Fibroblast of peridontal ligament (primary cell): ENCODE measurements around the gene HHAT.
A peak's percentile ranks its signal among the peaks of the same experiment; 100 is the strongest.
"Not testable (repeated sequence)": the region's sequence is repeated elsewhere in the genome, so short reads cannot be mapped to it uniquely, and the experiment has no call there.

Experiments
- DNase-seq: peaks from one replicate; pipeline ENCODE4 v3.0.0-alpha.2; 2010; ENCODE audit errors: extremely low read depth

HHAT gene

DNA sequence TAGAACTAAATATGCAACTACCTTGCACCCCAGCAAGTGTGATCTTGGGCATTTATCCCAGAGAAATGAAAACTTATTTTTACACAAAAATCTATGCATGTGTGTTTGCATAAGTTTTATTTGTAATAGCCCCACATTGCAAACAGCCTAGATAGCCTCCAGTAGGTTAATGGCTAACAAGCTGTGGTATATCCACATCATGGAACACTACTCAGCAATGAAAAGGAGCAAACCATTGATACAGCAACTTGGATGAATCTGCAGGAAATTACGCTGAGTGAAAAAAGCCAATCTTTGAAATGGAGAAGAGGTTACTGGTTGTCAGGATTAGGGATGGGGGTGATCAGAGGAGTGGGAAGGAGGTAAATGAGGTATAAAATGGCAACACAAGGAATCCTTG, 67.8 kb downstream of the HHAT start:
- no peak for DNase-seq

DNA sequence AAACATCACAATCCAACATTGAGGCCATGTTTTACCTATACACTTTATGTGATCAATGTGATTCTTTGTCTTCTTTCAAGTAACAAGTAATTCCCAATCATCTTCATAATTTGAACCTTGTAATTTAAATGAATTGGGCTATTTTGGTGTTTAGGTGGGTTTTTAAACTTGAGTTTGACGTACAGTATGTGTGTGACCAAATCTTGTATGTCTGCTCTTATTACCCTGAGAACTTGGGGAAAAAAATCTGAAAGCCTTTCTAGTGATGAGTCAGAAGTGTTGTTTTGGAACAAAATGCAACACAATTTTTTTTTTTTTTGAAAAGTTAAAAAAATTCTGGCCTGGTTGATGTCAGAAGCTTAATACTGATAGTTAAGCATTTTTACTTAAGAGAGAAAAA, 68.5 kb downstream of the HHAT start:
- peak; percentile 56 for DNase-seq

DNA sequence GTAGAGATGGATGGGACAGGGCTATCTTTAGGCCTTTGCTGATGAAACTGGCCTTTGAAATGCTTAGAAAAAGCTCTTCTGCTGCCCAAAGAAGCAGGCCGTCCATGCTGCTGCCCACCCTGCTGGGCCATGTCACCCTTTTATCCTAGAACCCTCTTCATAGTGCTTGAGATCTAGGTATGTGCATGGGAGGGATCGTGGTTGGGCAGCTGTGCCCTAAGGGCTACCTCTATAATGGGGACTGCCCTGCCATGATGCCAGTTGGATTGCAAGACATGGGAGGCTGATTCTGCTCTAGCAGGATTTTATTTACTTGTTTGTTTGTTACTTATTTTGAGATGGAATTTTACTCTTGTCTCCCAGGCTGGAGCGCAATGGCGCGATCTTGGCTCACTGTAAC, 69.0 kb downstream of the HHAT start:
- no peak for DNase-seq

DNA sequence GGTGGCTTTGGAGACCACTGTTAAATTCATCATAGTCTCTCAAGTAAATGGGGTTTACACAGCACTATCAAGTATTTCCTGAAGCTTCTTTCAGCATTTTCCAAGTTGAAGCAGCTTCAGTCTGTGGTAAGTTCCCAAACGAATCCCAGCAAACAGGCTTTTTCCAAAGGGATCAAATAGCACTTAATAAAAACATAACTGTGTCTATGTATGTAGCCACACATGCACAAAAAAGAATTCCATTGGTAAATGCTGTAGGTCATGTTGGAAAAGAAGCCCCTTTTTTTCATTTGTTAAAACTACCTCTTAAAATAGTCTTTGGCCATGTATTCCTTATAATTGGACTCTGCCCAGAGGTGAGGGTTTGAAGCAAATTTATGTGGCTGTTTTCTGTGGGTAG, 69.8 kb downstream of the HHAT start:
- no peak for DNase-seq

DNA sequence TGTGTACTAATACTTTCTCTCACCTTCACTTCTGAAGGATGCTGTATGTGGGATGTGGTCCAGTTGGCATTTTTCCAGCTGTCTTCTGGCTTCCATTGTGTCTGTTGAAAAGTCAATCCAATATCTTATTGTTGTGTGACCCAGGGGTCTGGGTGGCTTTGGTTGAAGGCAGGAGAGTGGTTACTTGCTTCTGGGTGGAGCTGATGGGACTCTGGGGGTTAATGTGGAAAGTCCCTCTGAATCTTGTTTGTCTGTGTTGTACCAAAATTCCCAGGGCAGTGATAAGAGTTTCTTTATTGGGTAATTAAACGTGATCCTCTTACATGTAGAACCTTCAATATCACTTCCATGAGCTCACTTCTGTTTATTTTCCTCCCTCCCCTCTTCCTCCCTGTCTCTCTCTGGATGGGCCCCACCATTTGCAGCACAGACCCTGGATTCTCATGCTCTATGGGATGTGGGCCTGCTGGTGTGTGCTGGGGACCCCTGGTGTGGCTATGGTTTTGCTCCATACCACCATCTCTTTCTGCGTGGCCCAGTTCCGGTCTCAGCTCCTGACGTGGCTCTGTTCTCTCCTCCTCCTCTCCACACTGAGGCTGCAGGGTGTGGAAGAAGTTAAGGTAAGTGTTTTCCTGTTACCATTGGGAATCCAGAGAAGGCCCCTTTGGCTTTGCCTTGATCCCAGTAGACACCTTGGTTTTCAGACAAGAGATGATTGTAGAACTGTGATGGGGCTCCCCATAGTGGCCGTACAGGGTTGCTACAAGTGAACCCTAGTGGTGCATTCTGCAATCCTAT, 71.5 kb downstream of the HHAT start:
- DNase-seq = peak; percentile 77

DNA sequence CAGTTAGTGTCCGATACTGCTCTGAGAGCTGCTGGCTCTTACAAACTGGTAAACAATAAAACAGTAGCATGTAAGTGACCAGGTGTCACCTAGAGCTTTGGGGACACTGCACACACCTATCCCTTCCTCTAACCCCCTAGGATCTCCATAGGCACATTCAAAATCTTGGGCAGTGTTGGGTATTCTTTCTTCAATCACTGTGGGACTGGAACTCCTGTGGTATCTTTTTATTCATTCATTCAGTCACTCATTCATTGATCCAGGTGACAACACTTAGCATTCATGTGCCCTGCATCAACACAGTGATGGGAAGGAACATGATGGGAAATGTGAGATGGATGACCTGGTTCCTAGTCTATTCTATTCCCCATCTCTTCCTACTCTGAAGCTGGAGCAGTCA, 73.9 kb downstream of the HHAT start:
- no peak for DNase-seq

DNA sequence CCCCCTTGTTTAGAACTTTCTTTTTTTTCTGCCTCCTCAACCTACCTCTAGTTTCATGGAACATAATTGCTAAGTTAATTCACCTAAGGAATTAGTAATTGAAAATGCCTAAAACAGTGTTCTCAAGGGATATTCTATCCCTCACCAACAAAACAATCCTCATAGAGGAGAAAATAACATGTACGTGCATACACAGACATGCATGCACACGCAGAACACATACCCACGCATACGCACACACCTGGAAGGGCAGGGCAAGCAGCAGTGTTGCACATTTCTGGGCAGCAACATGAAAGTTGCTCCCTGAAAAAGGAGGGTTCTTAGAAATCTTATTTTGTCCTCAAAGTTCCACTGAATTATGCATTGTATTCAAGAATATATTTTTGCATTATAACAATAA, 76.6 kb downstream of the HHAT start:
- no peak for DNase-seq

DNA sequence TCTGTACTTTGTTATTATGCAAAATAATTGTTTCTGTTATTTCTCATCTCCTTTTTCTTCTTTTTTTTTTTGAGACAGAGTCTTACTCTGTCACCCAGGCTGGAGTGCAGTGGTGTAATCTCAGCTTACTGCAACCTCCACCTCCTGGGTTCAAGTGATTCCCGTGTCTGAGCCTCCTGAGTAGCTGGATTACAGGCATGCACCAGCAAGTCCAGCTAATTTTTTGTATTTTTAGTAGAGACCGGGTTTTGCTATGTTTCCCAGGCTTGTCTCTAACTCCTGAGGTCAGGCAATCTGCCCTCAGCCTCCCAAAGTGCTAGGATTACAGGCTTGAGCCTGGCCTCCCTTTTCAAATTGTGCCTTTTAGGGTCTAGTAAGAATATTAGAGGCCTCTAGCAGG, 77.6 kb downstream of the HHAT start:
- not testable (repeated sequence) for DNase-seq

DNA sequence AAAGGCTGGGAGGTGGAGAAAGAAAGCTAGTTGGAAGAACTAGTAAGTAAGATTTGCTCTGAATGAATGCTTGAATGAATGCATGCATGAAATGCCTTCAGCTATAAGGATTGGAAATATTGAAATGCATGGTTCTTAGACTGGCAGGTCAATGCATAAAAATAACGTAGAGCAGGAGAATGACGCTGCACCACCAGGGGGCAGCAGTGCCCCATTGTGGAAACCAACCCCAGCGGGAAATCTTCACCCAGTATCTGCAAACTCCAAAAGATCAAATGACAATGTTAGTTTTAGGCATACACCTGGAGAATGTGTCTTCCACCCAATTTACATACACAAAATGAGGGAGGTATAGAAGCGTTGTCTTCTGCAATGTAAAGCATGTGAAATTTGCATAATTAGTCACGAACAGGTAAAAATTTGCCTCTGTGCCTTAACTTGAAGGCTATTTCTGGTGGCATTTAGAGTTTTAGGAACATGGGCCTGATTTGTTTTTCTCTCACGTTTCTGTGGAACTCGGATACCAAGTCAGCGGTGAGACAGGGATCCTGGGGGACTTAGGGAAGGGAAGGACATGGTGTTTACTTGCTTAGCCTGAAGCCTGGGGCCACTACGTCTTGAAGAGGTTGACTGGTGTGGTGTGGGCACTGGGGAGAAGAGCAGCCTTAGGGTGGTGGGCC, 78.6 kb downstream of the HHAT start:
- DNase-seq = peak; percentile 66

DNA sequence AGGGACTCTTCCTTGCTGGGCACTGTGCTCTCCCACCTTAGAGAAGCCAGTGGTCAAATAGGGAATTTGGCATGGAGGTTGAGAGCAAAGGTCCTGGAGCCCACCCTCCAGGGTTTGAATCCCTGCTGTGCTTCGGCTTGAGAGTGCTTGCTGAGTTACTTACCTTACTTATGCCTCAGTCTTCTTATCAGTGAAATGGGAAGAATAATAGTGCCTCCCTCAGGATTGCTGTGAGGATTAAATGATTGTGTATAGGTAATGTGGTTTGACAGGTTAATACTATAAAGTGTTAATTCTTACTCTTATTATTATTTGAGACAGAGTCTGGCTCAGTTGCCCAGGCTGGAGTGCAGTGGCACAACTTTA, 79.2 kb downstream of the HHAT start:
- DNase-seq = no peak

DNA sequence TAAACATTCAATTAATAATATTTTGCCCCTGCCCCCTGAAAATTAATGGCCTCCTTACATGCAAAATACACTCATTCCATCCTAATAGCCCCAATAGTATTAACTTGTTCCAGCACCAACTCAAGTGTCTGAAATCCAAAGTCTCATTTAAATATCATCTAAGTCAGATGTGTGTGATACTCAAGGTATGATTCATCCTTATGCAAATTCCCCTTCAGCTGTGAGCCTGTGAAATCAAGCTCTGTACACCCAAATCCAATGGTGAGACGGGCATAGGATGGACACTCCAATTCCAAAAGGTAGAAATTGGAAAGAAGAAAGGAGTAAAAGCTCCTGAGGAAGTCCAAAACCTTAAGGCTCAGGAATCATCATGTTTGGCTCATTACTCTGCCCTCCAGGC, 83.5 kb downstream of the HHAT start:
- no peak for DNase-seq

DNA sequence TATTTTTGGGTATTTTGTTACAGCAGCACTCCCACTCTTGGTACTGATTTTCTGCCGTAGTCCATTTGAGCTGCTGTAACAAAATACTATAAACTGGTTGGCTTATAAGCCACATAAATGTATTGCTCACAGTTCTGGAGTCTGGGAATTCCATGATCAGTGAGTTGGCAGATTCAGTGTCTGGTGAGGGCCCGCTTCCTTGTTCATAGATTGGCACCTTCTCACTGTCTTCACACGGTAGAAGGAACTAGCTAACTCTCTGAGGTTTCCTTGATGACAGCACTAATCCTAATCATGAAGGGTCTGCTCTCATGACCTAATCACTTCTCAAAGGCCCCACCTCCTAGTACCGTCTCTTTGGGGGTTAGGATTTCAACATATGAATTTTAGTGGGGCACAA, 85.2 kb downstream of the HHAT start:
- no peak for DNase-seq

DNA sequence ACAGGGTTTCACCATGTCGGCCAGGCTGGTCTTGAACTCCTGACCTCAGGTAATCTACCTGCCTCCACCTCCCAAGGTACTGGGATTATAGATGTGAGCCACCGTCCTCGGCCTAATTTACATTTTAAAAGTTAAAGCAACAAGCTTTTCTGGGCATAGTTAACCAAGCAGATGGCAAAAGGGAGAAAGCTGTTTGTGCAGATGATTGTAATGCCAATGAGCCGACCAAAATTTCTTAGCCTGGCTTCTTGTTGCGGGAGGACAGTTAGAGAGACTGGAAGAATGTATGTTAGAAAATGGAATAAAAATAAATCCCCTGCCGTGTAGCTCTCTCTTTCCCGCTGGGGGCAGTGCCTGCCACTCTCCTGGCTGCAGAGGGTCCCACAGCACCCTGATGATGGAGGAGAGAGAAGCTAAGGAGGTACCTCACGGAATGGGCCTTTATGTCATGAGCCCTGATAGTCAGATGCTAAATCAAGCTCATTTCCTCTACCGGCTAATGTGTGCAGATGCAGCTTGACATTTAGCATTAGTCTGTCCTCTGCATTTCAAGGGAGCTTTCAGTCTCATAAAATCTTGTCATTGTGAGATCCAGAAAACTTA, 87.2 kb downstream of the HHAT start:
- DNase-seq = no peak

DNA sequence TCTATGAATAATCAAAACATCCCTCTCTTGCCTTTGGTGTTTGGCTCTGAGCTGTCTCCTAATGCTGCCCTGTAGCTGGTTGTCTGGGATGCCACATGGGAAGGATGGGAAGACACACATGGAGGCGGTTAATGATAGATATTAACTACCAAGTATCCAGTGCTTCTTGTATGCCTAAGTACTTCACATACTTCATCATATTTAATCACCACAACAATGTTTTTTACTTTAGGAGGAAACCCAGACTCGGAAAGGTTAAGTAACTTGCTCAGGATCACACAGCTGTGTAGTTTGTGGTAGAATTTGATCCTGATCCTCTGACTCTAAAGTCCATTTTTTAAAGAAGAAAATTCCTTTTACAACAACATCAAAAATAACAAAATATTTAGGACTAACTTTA, 88.0 kb downstream of the HHAT start:
- DNase-seq = no peak

DNA sequence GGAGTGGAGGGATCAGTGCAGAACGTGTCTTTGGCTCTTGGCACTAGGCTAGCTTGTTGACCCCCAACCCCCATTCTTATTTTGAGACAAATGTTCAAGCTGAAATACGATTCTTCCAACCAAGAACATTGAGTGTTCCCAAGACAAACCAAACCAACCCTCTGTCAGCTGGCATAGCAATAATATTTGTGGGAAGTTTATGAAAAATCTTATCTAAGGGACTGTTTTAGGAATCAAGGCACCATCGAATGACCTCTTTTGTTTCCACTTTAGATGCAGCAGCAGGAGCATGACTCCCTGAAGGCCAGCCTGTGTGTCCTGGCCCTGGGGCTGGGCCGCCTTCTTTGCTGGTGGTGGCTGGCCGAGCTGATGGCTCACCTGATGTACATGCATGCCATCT, 89.2 kb downstream of the HHAT start:
- DNase-seq = no peak

DNA sequence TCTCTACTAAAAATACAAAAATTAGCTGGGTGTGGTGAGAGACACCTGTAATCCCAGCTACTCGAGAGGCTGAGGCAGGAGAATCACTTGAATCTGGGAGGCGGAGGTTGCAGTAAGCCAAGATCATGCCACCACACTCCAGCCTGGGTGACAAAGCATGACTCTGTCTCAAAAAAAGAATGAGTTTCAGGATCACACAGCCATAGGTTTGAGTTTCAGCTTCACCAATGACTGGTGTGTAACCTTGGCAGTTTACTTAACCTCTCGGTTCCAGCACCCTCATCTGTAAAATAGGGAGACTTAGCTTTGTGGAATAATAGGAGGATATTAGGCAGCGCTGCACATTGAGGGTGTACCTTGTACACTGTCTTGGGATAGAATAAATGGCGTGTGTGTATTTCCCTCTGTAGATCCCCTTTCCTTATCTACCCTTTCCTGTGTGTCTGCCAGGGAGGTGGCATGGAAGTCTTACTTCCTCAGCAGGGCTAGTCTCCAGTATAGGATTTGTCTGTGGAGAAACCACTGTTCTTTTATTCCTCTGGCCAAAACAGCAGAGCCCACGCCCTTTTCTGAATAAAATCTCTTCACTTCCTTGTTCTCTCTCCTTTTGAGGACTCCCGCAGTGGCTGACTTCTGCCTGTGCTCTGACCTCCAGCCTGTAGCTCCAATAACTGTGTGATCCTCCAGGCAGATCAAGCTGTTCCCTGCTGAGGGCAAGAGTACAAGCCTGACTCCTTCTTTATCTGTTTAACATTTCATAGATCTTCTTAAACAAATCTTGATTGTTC, 90.4 kb downstream of the HHAT start:
- DNase-seq = no peak

DNA sequence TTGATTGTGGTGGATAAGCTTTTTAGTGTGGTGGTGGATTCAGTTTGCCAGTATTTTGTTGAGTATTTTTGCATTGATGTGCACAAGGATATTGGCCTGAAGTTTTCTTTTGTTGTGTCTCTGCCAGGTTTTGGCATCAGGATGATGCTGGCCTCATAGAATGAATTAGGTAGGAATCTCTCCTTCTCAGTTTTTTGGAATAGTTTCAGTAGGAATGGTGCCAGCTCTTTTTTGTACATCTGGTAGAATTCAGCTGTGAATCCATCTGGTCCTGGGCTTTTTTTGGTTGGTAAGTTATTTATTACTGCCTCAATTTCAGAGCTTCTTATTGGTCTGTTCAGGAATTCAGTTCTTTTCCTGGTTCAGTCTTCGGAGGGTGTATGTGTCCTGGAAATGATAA, 98.0 kb downstream of the HHAT start:
- not testable (repeated sequence) for DNase-seq

DNA sequence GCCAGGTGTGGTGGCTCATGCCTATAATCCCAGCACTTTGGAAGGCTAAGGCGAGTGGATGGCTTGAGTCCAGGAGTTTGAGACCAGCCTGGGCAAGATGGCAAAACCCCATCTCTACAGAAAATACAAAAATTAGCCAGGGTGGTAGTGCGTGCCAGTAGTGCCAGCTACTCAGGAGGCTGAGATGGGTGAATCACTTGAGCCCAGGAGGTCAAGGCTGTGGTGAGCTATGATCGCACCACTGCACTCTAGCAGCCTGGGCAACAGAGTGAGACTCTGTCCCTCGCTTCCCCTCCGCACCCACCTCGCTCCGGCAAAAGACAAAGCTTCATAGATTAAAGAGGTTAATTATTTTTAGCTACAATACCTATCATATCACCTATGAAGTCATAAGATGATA, 100.0 kb downstream of the HHAT start:
- DNase-seq = no peak

DNA sequence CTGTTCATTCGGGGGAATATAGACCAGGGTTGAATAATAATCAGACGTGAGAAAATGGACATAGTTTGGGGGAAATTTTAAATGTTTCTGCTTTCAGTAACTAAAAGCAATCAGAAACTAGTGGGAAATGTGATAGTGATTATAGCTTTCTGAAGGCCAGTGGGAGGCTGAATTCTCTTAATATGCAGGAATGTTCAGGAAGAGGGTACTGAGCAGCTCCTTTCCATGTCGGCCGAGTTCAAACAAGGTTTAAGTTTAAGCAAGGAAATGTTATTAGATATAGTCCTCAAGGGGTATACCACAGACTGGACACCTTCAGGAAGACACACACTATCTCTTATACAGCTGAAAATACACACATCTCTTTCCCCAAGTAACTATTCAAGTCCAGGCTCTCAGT, 105.5 kb downstream of the HHAT start:
- peak; percentile 8 for DNase-seq

DNA sequence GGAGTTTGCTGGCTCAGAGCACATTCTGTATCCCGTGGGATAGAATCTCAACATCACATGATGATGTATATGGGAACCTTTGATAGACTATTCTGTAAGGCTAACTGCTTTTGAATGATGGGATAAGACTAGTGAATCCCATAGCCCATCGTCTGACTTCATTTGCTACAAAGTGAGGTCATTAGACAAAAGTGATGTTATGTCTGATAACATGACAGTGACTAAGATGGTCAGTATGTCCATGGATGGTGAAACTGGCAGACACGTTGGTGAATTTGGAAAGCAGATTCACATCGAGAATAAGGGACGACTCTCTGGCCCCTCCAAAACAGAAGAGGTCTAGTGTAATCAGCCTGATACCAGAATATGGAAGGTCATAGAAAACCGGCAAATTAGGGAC, 108.4 kb downstream of the HHAT start:
- no peak for DNase-seq

DNA sequence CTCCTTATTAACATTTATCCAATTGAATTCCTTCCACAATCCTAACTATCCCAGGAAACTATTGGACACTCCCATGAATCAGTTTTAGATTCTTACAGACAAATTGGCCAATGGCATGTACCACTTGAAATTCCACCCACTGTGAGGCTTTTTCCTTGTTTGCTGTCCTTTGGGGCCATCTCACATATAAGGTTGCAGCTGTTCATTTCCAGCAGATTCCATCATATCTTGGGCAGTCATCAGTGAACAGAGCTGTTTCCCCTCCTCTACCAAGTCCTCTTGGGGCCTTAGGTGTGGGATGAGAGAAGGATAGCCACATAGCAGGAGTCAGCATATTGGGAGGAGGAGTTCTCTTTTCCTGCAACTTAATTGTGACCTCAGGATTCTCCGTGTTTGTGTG, 109.1 kb downstream of the HHAT start:
- DNase-seq = peak; percentile 36
